BJ (cell line): Measurements from ENCODE around the gene KCND3. TPM values are rescaled to one million over a fixed set of nuclear protein-coding genes. Genes with fewer than 3 reads are reported as not detected.

Experiments used
- CTCF ChIA-PET: fragments of 350-600 bp; formaldehyde crosslinking; extraction: SDS; loops from one replicate; lab custom pipeline; 2021; ENCODE audit warnings: antibody characterized with exemption, inconsistent platforms; lab: Yijun Ruan, JAX
- POLR2A ChIA-PET: fragments of 300-600 bp; sonication (Branson Sonifier 250); formaldehyde crosslinking; extraction: SDS; loops from one replicate; lab custom pipeline; 2021; ENCODE audit warnings: antibody characterized with exemption; lab: Charles Lee
- DNase-seq: peaks from one replicate; pipeline ENCODE4 v3.0.0-alpha.2; 2011; ENCODE audit warnings: low read depth
- H3K27me3 ChIP-seq: 2 replicates; pipeline ENCODE4 v1.6.0; 2011; ENCODE audit warnings: low read length; ENCODE audit not compliant: control insufficient read depth, insufficient read depth
- H3K36me3 ChIP-seq: 2 replicates; pipeline ENCODE4 v1.5.1; 2011; ENCODE audit warnings: low read length; ENCODE audit not compliant: control insufficient read depth, insufficient read depth
- H3K4me3 ChIP-seq: 2 replicates; pipeline ENCODE4 v1.5.1; 2011; ENCODE audit warnings: low read depth, mild to moderate bottlenecking, control low read depth, low read length
- CTCF ChIP-seq: IDR thresholded peaks from 2 replicates; pipeline ENCODE4 v1.5.1; 2011; ENCODE audit warnings: low read depth, mild to moderate bottlenecking, control low read depth, inconsistent platforms, low read length, moderate library complexity; ENCODE audit not compliant: insufficient read depth
- polyA plus RNA-seq: library from polyadenylated mRNA; depleted of rRNA; stranded (reverse); fragments of >200 nt; gene quantifications from 2 replicates; pipeline ENCODE4 v1.2.3, GENCODE V29; 2011

Gene KCND3
- polyA plus RNA-seq, 1 experiment: 3.6 TPM

- Histone ChIP-seq H3K36me3 (no peaks in the 10 kb centered on the region), H3K4me3 (no peak overlapping the region), H3K27me3 (no peaks in the 10 kb centered on the region)
- no peak for DNase-seq
- POLR2A ChIA-PET: no interaction called here
- CTCF ChIA-PET: interaction anchor here (1.1 kb wide), 1 partner anchor 10 kb away, joined by 3 read pairs; no protein-coding TSS in a partner anchor
- no peak for TF ChIP-seq CTCF
Measured at GRCh38 chr1:112026501-112026900, 37.0 kb upstream of the KCND3 start.

GRCh38 chr1:112026016-112026415, 36.5 kb upstream of the KCND3 start:
- CTCF ChIA-PET: interaction anchor here (0.9 to 1.1 kb wide), 2 partner anchors 9 to 69 kb away, joined by 3 read pairs; no protein-coding TSS in a partner anchor
- no peak for DNase-seq
- POLR2A ChIA-PET: no interaction called here
- no peak overlapping the region for H3K4me3 ChIP-seq
- H3K36me3 ChIP-seq: no peaks in the 10 kb centered on the region
- no peaks in the 10 kb centered on the region for H3K27me3 ChIP-seq
- TF ChIP-seq CTCF: no peak

GRCh38 chr1:112021263-112021662, 31.8 kb upstream of the KCND3 start:
- ChIA-PET CTCF (no interaction called here), POLR2A (no interaction called here)
- Histone ChIP-seq H3K27me3 (no peaks in the 10 kb centered on the region), H3K4me3 (no peak overlapping the region), H3K36me3 (no peaks in the 10 kb centered on the region)
- no peak for TF ChIP-seq CTCF
- no peak for DNase-seq

GRCh38 chr1:112017183-112017582, 27.7 kb upstream of the KCND3 start:
- no peak for TF ChIP-seq CTCF
- POLR2A ChIA-PET: no interaction called here
- CTCF ChIA-PET: interaction anchor here (0.9 kb wide), 1 partner anchor 9 kb away, joined by 3 read pairs; no protein-coding TSS in a partner anchor
- Histone ChIP-seq H3K27me3 (no peaks in the 10 kb centered on the region; the same call in 1 of the 2 replicates), H3K36me3 (no peaks in the 10 kb centered on the region), H3K4me3 (no peak overlapping the region)
- DNase-seq: no peak

- TF ChIP-seq CTCF: no peak
- no peak for DNase-seq
- ChIA-PET CTCF (no interaction called here), POLR2A (no interaction called here)
- Histone ChIP-seq H3K4me3 (no peak overlapping the region), H3K27me3 (no peaks in the 10 kb centered on the region; the same call in 1 of the 2 replicates), H3K36me3 (no peaks in the 10 kb centered on the region)
Measured at GRCh38 chr1:112012823-112013222, 23.4 kb upstream of the KCND3 start.
